GM12878 (cell line): ENCODE results near the gene SMARCA4. TPM values are rescaled to one million over a fixed set of nuclear protein-coding genes. Genes with fewer than 3 reads are reported as not detected.

Source experiments
- ATAC-seq: fragments of 200-7000 bp; cut with Tn5 transposase; 3 replicates; pipeline ENCODE4 v1.9.1; 2020; ENCODE audit warnings: mild to moderate bottlenecking, moderate library complexity
- BruUV-seq: library from RNA; stranded (reverse); fragments of 400-500 nt; replicated peaks from 2 replicates; lab custom pipeline; 2021; lab: Mats Ljungman, UMichigan
- CTCF ChIA-PET: fragments of 300-600 bp; sonication (Branson Sonifier 250); formaldehyde crosslinking; extraction: SDS; loops from one replicate; lab custom pipeline; 2021; ENCODE audit warnings: inconsistent platforms; lab: Yijun Ruan, JAX
- POLR2A ChIA-PET: fragments of 350-600 bp; formaldehyde crosslinking; extraction: SDS; loops from one replicate; lab custom pipeline; 2021; ENCODE audit warnings: inconsistent platforms; lab: Charles Lee
- RAD21 ChIA-PET: fragments of 300-600 bp; sonication (Branson Sonifier 250); formaldehyde crosslinking; loops from one replicate; lab custom pipeline; 2023; ENCODE audit warnings: antibody characterized with exemption; ENCODE audit not compliant: unreplicated experiment; lab: Charles Lee
- SMC1A ChIA-PET: fragments of 300-600 bp; sonication (Branson Sonifier 250); formaldehyde crosslinking; loops from one replicate; lab custom pipeline; 2023; ENCODE audit not compliant: unreplicated experiment, uncharacterized antibody; lab: Charles Lee
- DNase-seq: peaks from one replicate; pipeline ENCODE4 v3.0.0-alpha.2; 2011; ENCODE audit warnings: low read depth, low spot score
- FAIRE-seq: peaks from 3 replicates; lab custom pipeline; 2011; peaks lifted over from hg19 to GRCh38; lab: Jason Lieb, UNC
- H2AFZ ChIP-seq: 2 replicates; pipeline ENCODE4 v1.6.0; 2011; ENCODE audit warnings: low read depth, low read length, control low read depth; ENCODE audit not compliant: control insufficient read depth
- H3K27ac ChIP-seq: 2 replicates; pipeline ENCODE4 v1.5.1; 2011; ENCODE audit warnings: control low read depth; ENCODE audit not compliant: control insufficient read depth, insufficient read depth
- H3K27me3 ChIP-seq, 2 experiments: replicated peaks in 1 of 2; 2 replicates each; pipeline versions ENCODE4 v1.6.0 to v1.6.1; 2011; ENCODE audit warnings: low read length in 1 of 2; ENCODE audit not compliant: control insufficient read depth in 2 of 2, insufficient read depth in 2 of 2
- H3K36me3 ChIP-seq, 2 experiments: 2 replicates each; pipeline ENCODE4 v1.5.1; 2011; ENCODE audit warnings: low read length in 1 of 2; ENCODE audit not compliant: control insufficient read depth in 2 of 2, insufficient read depth in 2 of 2
- H3K4me1 ChIP-seq: 2 replicates; pipeline ENCODE4 v1.6.1; 2011; ENCODE audit warnings: mild to moderate bottlenecking, low read length, moderate library complexity, mixed read lengths; ENCODE audit not compliant: control insufficient read depth, insufficient read depth
- H3K4me2 ChIP-seq: 2 replicates; pipeline ENCODE4 v1.6.0; 2011; ENCODE audit warnings: control low read depth; ENCODE audit not compliant: control insufficient read depth, insufficient read depth
- H3K4me3 ChIP-seq: fragments of 200-600 bp; sonication (generic); 2 replicates; pipeline ENCODE4 v1.5.1; 2016
- H3K79me2 ChIP-seq: 2 replicates; pipeline ENCODE4 v1.6.0; 2011; ENCODE audit warnings: low read length; ENCODE audit not compliant: control insufficient read depth, insufficient read depth
- H3K9ac ChIP-seq: 2 replicates; pipeline ENCODE4 v1.8.0; 2011; ENCODE audit warnings: low read length, control low read depth, mixed read lengths; ENCODE audit not compliant: control insufficient read depth, insufficient read depth
- H3K9me3 ChIP-seq: replicated peaks from 3 replicates; pipeline ENCODE4 v1.5.1; 2011; ENCODE audit warnings: mild to moderate bottlenecking, low read length; ENCODE audit not compliant: control insufficient read depth, insufficient read depth
- H4K20me1 ChIP-seq: 2 replicates; pipeline ENCODE4 v1.6.0; 2011; ENCODE audit not compliant: control insufficient read depth, insufficient read depth
- BMI1 ChIP-seq: fragments of 450-650 bp; IDR thresholded peaks from 2 replicates; pipeline ENCODE4 v1.6.1; 2016; ENCODE audit warnings: mild to moderate bottlenecking, moderate library complexity, borderline replicate concordance
- CEBPB ChIP-seq, 2 experiments: fragments of 150-350 bp in 1 of 2; IDR thresholded peaks; 2 replicates each; pipeline ENCODE4 v1.6.1; 2012 to 2014; ENCODE audit warnings: low read depth in 2 of 2, low read length in 2 of 2, borderline replicate concordance in 1 of 2, inconsistent platforms in 1 of 2
- KDM1A ChIP-seq: fragments of 200-600 bp; sonication (generic); IDR thresholded peaks from 2 replicates; pipeline ENCODE4 v1.6.1; 2016; ENCODE audit warnings: borderline replicate concordance
- LARP7 ChIP-seq: fragments of 450-650 bp; IDR thresholded peaks from 2 replicates; pipeline ENCODE4 v1.6.1; 2017; ENCODE audit warnings: mild to moderate bottlenecking
- POLR2A ChIP-seq: IDR thresholded peaks from 2 replicates; pipeline ENCODE4 v1.6.1; 2011; ENCODE audit warnings: low read depth, mild to moderate bottlenecking, low read length
- TCF7 ChIP-seq: IDR thresholded peaks from 2 replicates; pipeline ENCODE4 v1.6.1; 2014; ENCODE audit warnings: antibody characterized with exemption, borderline replicate concordance
- WGBS: methylation state at CpG from one replicate; pipeline ENCODE4 v1.1.6; 2016; ENCODE audit warnings: low lambda C conversion rate; ENCODE audit not compliant: insufficient replicate concordance, insufficient coverage; ENCODE audit errors: missing lambda C conversion rate; 5-methylcytosine and 5-hydroxymethylcytosine counted together
- in situ Hi-C: fragments of 300-500 bp; cut with MboI; formaldehyde crosslinking; loops from 9 replicates; pipeline ENCODE4 v1.14.3; 2018; ENCODE audit warnings: mixed read lengths
- intact Hi-C: fragments of 100-400 bp; cut with micrococcal nuclease; formaldehyde crosslinking; loops from one replicate; pipeline ENCODE4 v1.14.2; 2022; ENCODE audit not compliant: unreplicated experiment
- polyA plus RNA-seq, 11 experiments: library from polyadenylated mRNA; depleted of rRNA in 4 of 11; unstranded in 6 of 11; stranded (reverse) in 5 of 11; fragments of >200 nt; fragmentation: Nextera tagmentation in 4 of 11; fragmentation: Illumina TruSeq in 1 of 11; extraction: Ambion mirVana in 4 of 11; extraction: Trizol in 1 of 11; gene quantifications; 1 replicate in 1 of 11; 2 replicates in 10 of 11; pipeline versions ENCODE4 v1.2.1 to v1.2.3, GENCODE V29; 2011 to 2016; ENCODE audit warnings: inconsistent platforms in 2 of 11, missing spikeins in 2 of 11, low read depth in 1 of 11
- total RNA-seq, 4 experiments: library from RNA; depleted of rRNA in 3 of 4; stranded (reverse); fragments of >200 nt in 3 of 4; fragmentation: Illumina TruSeq in 1 of 4; extraction: Trizol in 1 of 4; gene quantifications; 2 replicates each; pipeline versions ENCODE4 v1.2.1 to v1.2.3, GENCODE V29; 2013 to 2021
- TF ChIP-seq, protein P1 (sequence below): fragments of 450-650 bp; IDR thresholded peaks from 2 replicates; pipeline ENCODE4 v1.6.1; 2016; ENCODE audit warnings: mild to moderate bottlenecking, moderate library complexity, borderline replicate concordance

Gene SMARCA4
- total and polyA plus RNA-seq, 10 of the 15 experiments (the other 5 are each of a cell fraction or from before 2014, with no cell fraction given) = 22.4 to 175 (median 57.4) TPM

DNA sequence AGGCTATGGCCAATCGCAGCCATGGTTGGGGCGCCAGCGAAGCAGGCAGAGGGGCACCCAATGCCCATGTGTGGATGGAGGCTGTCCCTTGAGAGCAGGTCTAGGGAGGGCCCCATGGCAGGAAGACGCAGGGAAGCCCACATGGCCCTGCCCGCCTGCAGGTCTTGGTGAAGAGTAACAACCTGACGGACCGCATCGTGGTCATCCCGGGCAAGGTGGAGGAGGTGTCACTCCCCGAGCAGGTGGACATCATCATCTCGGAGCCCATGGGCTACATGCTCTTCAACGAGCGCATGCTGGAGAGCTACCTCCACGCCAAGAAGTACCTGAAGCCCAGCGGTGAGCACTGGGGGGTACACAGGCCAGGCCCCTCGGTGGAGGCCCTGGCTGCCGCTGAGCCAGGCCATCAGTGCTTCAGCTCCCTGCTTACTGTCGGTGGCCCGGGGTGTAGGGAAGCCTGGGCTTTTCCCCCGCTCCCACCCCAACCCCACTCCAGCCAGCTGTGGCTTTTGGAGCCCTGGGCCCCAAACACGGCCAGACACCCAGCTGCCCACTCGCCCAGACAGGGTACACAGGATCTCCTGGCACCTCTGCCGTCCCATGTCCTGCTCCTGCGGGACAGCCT is 47.0 kb upstream of the SMARCA4 start:
- in situ Hi-C loops = no loop called here
- WGBS = 95% methylated on average over 24 of the region's 24 CpGs
- TF ChIP-seq POLR2A (0 out of 2 replicates have a peak, but pooled peaks have one; percentile 0), TCF7 (no peak)
- ChIA-PET RAD21 (no interaction called here), SMC1A (no interaction called here), POLR2A (interaction anchor here (0.6 kb wide), 1 partner anchor 12 kb away, joined by 3 read pairs; no protein-coding TSS in a partner anchor), CTCF (no interaction called here)
- DNase-seq (no peak), FAIRE-seq (no peak), ATAC-seq (no peak)
- Histone ChIP-seq H3K27ac (no peak overlapping the region), H3K4me3 (no peak overlapping the region), H3K9me3 (no peaks in the 10 kb centered on the region), H3K4me2 (no peak overlapping the region), H3K9ac (no peak overlapping the region), H3K4me1 (no peaks in the 10 kb centered on the region), H2AFZ (no peak overlapping the region), H3K36me3 (peaks cover 12 to 44% of the 10 kb centered on the region in 2 experiments), H4K20me1 (no peaks in the 10 kb centered on the region), H3K79me2 (no peaks in the 10 kb centered on the region), H3K27me3 (no peaks in the 10 kb centered on the region)
- BruUV-seq = no TSS peak
- intact Hi-C loops = no loop called here

DNA sequence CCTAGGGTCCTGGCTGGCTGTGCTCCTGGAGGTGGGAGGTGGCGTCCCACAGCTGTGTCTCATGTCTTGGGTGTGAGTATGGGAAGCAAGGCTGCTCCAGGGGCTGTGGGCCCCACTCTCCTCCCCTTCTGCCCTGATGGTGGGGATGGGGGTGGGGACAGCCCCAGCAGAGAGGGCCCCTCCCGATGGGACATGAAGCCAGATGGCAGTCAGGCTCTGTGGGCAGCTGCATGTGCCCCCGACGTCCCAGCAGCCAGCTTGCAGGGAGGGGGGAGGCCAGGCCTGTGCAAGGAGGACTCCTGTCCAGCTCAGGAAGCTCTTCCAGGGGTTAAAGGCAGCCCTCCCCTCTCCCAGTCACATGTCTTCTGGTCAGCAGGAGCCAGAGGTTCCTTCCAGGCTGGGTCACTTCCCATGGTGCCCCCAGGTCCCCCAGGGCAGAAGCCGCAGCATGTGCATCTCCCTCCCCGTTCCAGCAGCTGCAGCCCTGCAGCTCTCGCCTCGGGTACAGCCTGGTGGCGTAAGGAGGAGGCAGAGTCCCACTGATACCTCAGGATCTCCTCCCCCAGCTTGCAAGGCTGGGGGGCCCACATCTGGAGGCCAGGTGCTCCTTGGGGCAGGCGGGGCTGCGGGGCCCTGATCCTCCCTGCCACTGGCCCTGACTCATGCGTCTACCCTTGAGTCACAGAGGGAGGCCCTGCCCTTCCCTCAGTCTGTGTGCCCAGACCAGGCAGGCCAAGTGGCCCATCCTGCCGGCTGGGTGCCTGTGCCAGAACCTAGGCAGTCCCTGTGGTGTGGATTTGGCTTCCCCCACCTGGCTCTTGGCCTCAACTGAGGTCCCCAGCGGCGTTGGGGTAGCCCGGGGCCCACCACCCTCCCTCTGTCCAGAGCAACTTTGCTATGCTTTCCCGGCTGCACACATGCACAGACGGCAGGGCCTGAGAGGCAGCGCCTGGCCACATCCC is 45.4 kb upstream of the SMARCA4 start:
- ChIA-PET CTCF (no interaction called here), SMC1A (no interaction called here), POLR2A (no interaction called here), RAD21 (no interaction called here)
- H3K79me2 ChIP-seq = no peaks in the 10 kb centered on the region
- H2AFZ ChIP-seq = no peak overlapping the region
- in situ Hi-C loops (no loop called here), intact Hi-C loops (no loop called here)
- peaks cover 12 to 48% of the 10 kb centered on the region in 2 experiments for H3K36me3 ChIP-seq
- no peaks in the 10 kb centered on the region for H3K4me1 ChIP-seq
- BruUV-seq = no TSS peak
- TF ChIP-seq KDM1A (no peak), BMI1 (no peak), LARP7 (no peak), CEBPB (IDR thresholded peaks at IDR 0.05; ENCODE audit: borderline replicate concordance in 1 of 2, low read depth in 2 of 2, low read length in 2 of 2) (no peak)
- TF ChIP-seq, protein P1, sequence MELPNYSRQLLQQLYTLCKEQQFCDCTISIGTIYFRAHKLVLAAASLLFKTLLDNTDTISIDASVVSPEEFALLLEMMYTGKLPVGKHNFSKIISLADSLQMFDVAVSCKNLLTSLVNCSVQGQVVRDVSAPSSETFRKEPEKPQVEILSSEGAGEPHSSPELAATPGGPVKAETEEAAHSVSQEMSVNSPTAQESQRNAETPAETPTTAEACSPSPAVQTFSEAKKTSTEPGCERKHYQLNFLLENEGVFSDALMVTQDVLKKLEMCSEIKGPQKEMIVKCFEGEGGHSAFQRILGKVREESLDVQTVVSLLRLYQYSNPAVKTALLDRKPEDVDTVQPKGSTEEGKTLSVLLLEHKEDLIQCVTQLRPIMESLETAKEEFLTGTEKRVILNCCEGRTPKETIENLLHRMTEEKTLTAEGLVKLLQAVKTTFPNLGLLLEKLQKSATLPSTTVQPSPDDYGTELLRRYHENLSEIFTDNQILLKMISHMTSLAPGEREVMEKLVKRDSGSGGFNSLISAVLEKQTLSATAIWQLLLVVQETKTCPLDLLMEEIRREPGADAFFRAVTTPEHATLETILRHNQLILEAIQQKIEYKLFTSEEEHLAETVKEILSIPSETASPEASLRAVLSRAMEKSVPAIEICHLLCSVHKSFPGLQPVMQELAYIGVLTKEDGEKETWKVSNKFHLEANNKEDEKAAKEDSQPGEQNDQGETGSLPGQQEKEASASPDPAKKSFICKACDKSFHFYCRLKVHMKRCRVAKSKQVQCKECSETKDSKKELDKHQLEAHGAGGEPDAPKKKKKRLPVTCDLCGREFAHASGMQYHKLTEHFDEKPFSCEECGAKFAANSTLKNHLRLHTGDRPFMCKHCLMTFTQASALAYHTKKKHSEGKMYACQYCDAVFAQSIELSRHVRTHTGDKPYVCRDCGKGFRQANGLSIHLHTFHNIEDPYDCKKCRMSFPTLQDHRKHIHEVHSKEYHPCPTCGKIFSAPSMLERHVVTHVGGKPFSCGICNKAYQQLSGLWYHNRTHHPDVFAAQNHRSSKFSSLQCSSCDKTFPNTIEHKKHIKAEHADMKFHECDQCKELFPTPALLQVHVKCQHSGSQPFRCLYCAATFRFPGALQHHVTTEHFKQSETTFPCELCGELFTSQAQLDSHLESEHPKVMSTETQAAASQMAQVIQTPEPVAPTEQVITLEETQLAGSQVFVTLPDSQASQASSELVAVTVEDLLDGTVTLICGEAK = no peak
- no peak overlapping the region for H3K27ac ChIP-seq
- no peak overlapping the region for H3K9ac ChIP-seq
- H3K4me3 ChIP-seq = no peak overlapping the region
- no peak for ATAC-seq
- no peak for DNase-seq
- no peak for FAIRE-seq
- no peaks in the 10 kb centered on the region for H3K9me3 ChIP-seq
- 93% methylated on average over 18 of the region's 19 CpGs for WGBS
- no peaks in the 10 kb centered on the region for H3K27me3 ChIP-seq
- H4K20me1 ChIP-seq = no peaks in the 10 kb centered on the region
- H3K4me2 ChIP-seq = no peak overlapping the region
